SK-N-SH treated with all-trans-retinoic acid at 6 μM for 48 hours (cell line): ENCODE data around the gene ODAM.

Source experiments
- CSRNP3 ChIP-seq: fragments of 250-450 bp; sonication (Bioruptor Pico); IDR thresholded peaks from 2 replicates; pipeline ENCODE4 v1.5.1; 2021; ENCODE audit warnings: mild to moderate bottlenecking, moderate library complexity
- GLIS3 ChIP-seq: fragments of 250-450 bp; sonication (Bioruptor Pico); IDR thresholded peaks from 2 replicates; pipeline ENCODE4 v1.5.0; 2020; ENCODE audit warnings: mild to moderate bottlenecking, moderate library complexity
- PATZ1 ChIP-seq: fragments of 250-450 bp; sonication (Bioruptor Pico); IDR thresholded peaks from 2 replicates; pipeline ENCODE4 v1.8.0; 2020; ENCODE audit warnings: mild to moderate bottlenecking, moderate library complexity, borderline replicate concordance
- ZFP3 ChIP-seq: fragments of 250-450 bp; sonication (Bioruptor Pico); IDR thresholded peaks from 2 replicates; pipeline ENCODE4 v1.5.0; 2020; ENCODE audit warnings: mild to moderate bottlenecking, moderate library complexity
- ZFP30 ChIP-seq: fragments of 450-650 bp; formaldehyde crosslinking; IDR thresholded peaks from 2 replicates; pipeline ENCODE4 v1.5.0; 2022; ENCODE audit warnings: mild to moderate bottlenecking, moderate library complexity
- ZNF8 ChIP-seq: fragments of 450-650 bp; formaldehyde crosslinking; IDR thresholded peaks from 2 replicates; pipeline ENCODE4 v1.5.0; 2020; ENCODE audit warnings: mild to moderate bottlenecking, moderate library complexity

DNA sequence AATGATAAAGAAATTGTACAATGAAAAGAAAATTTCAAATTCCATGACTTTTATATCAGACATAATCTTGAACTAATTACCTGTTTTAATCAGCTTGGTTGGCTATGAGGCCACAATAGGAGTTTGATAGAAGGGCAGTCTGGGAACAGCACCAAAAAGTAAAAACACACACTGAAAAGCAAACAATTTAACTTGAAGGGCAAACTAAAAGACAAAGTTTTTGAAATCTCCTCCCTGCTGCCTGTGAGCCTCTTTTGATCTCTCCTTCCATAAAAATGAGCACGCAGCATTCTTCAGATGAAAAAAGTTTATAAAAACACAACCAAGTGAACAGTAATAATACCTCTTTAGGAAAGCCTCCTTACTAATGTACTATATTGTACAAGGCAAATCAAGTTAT is 8.1 kb downstream of the ODAM start:
- TF ChIP-seq ZFP3 (CRISPR knock-in tag) (no peak), CSRNP3 (CRISPR knock-in tag) (no peak), GLIS3 (no peak), PATZ1 (no peak), ZNF8 (CRISPR knock-in tag) (no peak), ZFP30 (no peak)
